Keratinocyte (primary cell): ENCODE data around the gene IGFBP7. TPM values are rescaled to one million over a fixed set of nuclear protein-coding genes. Genes with fewer than 3 reads are reported as not detected.
A peak's percentile ranks its signal among the peaks of the same experiment; 100 is the strongest.

Experiments used
- DNase-seq: peaks from one replicate; pipeline ENCODE4 v3.0.0-alpha.2; 2011; ENCODE audit warnings: low read depth, missing footprints, low spot score
- FAIRE-seq: peaks from 2 replicates; lab custom pipeline; 2011; peaks lifted over from hg19 to GRCh38; lab: Jason Lieb, UNC
- H2AFZ ChIP-seq: 2 replicates; pipeline ENCODE4 v1.6.0; 2012; ENCODE audit warnings: low read length, control low read depth, inconsistent platforms; ENCODE audit not compliant: control insufficient read depth
- H3K27ac ChIP-seq: 2 replicates; pipeline ENCODE4 v1.5.1; 2011; ENCODE audit warnings: low read length; ENCODE audit not compliant: control insufficient read depth, insufficient read depth
- H3K27me3 ChIP-seq: 3 replicates; pipeline ENCODE4 v1.6.0; 2011; ENCODE audit warnings: low read length; ENCODE audit not compliant: control insufficient read depth, insufficient read depth; ENCODE audit errors: extremely low read depth
- H3K36me3 ChIP-seq, 2 experiments: 2 replicates in 1 of 2; 3 replicates in 1 of 2; pipeline ENCODE4 v1.5.1; 2011; ENCODE audit warnings: low read length in 2 of 2, mild to moderate bottlenecking in 1 of 2; ENCODE audit not compliant: control insufficient read depth in 2 of 2, insufficient read depth in 2 of 2; ENCODE audit errors: extremely low read depth in 1 of 2
- H3K4me1 ChIP-seq: 3 replicates; pipeline ENCODE4 v1.5.1; 2011; ENCODE audit warnings: low read length; ENCODE audit not compliant: control insufficient read depth, insufficient read depth; ENCODE audit errors: extremely low read depth
- H3K4me2 ChIP-seq: 3 replicates; pipeline ENCODE4 v1.6.0; 2011; ENCODE audit warnings: low read depth, low read length; ENCODE audit not compliant: control insufficient read depth, insufficient read depth; ENCODE audit errors: extremely low read depth
- H3K4me3 ChIP-seq, 3 experiments: fragments of 200-600 bp in 1 of 3; sonication (generic) in 1 of 3; 2 replicates in 2 of 3; 3 replicates in 1 of 3; pipeline ENCODE4 v1.5.1; 2011 to 2016; ENCODE audit warnings: low read length in 3 of 3, mild to moderate bottlenecking in 3 of 3, control low read depth in 2 of 3, inconsistent platforms in 1 of 3, low read depth in 1 of 3, mixed read lengths in 1 of 3, mixed run types in 1 of 3, moderate library complexity in 1 of 3; ENCODE audit not compliant: control insufficient read depth in 2 of 3, insufficient read depth in 2 of 3; ENCODE audit errors: extremely low read depth in 1 of 3
- H3K79me2 ChIP-seq: 2 replicates; pipeline ENCODE4 v1.6.0; 2012; ENCODE audit warnings: low read length; ENCODE audit not compliant: control insufficient read depth, insufficient read depth
- H3K9ac ChIP-seq: 3 replicates; pipeline ENCODE4 v1.6.0; 2011; ENCODE audit warnings: low read length; ENCODE audit not compliant: control insufficient read depth, insufficient read depth; ENCODE audit errors: extremely low read depth
- H3K9me1 ChIP-seq: 3 replicates; pipeline ENCODE4 v1.6.0; 2011; ENCODE audit warnings: low read length; ENCODE audit not compliant: control insufficient read depth, insufficient read depth; ENCODE audit errors: extremely low read depth
- H3K9me3 ChIP-seq: 2 replicates; pipeline ENCODE4 v1.5.1; 2012; ENCODE audit warnings: low read depth, low read length; ENCODE audit not compliant: control insufficient read depth
- H4K20me1 ChIP-seq: 3 replicates; pipeline ENCODE4 v1.6.0; 2011; ENCODE audit warnings: low read length; ENCODE audit not compliant: control insufficient read depth, insufficient read depth; ENCODE audit errors: extremely low read depth
- CTCF ChIP-seq, 3 experiments: IDR thresholded peaks in 1 of 3; conservative IDR thresholded peaks in 1 of 3; optimal IDR thresholded peaks in 1 of 3; 2 replicates in 2 of 3; 3 replicates in 1 of 3; pipeline versions ENCODE3 to v1.5.1; 2011; ENCODE audit warnings: low read length in 3 of 3, mild to moderate bottlenecking in 3 of 3, moderate library complexity in 2 of 3, control low read depth in 1 of 3, inconsistent platforms in 1 of 3; ENCODE audit not compliant: insufficient read depth in 2 of 3; ENCODE audit errors: extremely low read depth in 1 of 3
- EZH2 ChIP-seq: IDR thresholded peaks from one replicate; pipeline ENCODE4 v1.6.1; 2012; ENCODE audit warnings: inconsistent platforms, mild to moderate bottlenecking, low read length, moderate library complexity
- dilution Hi-C: fragments of 300-500 bp; cut with MboI; formaldehyde crosslinking; loops from one replicate; pipeline ENCODE4 v1.7.0; 2020; ENCODE audit warnings: low sequenced_read_pairs; ENCODE audit not compliant: extremely low pct_ligation_motif_present
- polyA plus RNA-seq, 5 experiments: library from polyadenylated mRNA; depleted of rRNA in 3 of 5; stranded (reverse) in 3 of 5; stranded (forward) in 1 of 5; unstranded in 1 of 5; fragments of >200 nt; gene quantifications; 1 replicate in 1 of 5; 2 replicates in 3 of 5; 3 replicates in 1 of 5; pipeline versions ENCODE4 v1.2.1 to v1.2.3, GENCODE V29; 2011 to 2012; ENCODE audit warnings: missing spikeins in 2 of 5, low read depth in 1 of 5, low replicate concordance in 1 of 5

The IGFBP7 gene
- polyA plus RNA-seq, 1 donor (not counting 4 experiments of a cell fraction or from before 2014, with no cell fraction given): 413 TPM

- H3K4me3 ChIP-seq: no peak overlapping the region
Observed at GRCh38 chr4:57106181-57106580, 4.0 kb downstream of the IGFBP7 start.

GRCh38 chr4:57104706-57105560 lies 5.3 kb downstream of the IGFBP7 start:
- DNase-seq (no peak), FAIRE-seq (peak; percentile 56)
- no peak overlapping the region for H3K9ac ChIP-seq
- peaks cover 83% of the 10 kb centered on the region for H3K79me2 ChIP-seq
- no peak for TF ChIP-seq EZH2
- TF ChIP-seq CTCF (optimal IDR thresholded peaks at IDR 0.05 in 1 of 3, IDR thresholded peaks at IDR 0.05 in 1 of 3, conservative IDR thresholded peaks at IDR 0.05 in 1 of 3; ENCODE audit: extremely low read depth in 1 of 3, insufficient read depth in 2 of 3, low read length in 3 of 3): no peak
- H3K9me1 ChIP-seq: no peaks in the 10 kb centered on the region
- H4K20me1 ChIP-seq: no peaks in the 10 kb centered on the region
- H3K27ac ChIP-seq: no peak overlapping the region
- H3K4me3 ChIP-seq: no peak overlapping the region
- no peaks in the 10 kb centered on the region for H3K27me3 ChIP-seq
- H3K4me1 ChIP-seq: peaks cover 29% of the 10 kb centered on the region
- H3K36me3 ChIP-seq: peaks cover 2 to 8% of the 10 kb centered on the region in 2 experiments
- no peak overlapping the region for H2AFZ ChIP-seq
- no peaks in the 10 kb centered on the region for H3K9me3 ChIP-seq
- dilution Hi-C loops: no loop called here
- no peak overlapping the region for H3K4me2 ChIP-seq

More at GRCh38 chr4:57106181-57106580, 4.0 kb downstream of the IGFBP7 start:
- no peaks in the 10 kb centered on the region for H3K27me3 ChIP-seq
- FAIRE-seq: peak; percentile 60
- peaks cover 73% of the 10 kb centered on the region for H3K79me2 ChIP-seq
- DNase-seq: no peak
- no peak overlapping the region for H3K27ac ChIP-seq
- peak overlapping the region; percentile 17 for H3K4me2 ChIP-seq
- no peak overlapping the region for H3K9ac ChIP-seq
- H3K4me1 ChIP-seq: peaks cover 35% of the 10 kb centered on the region
- peaks cover 2 to 8% of the 10 kb centered on the region in 2 experiments for H3K36me3 ChIP-seq
- no peaks in the 10 kb centered on the region for H3K9me3 ChIP-seq
- TF ChIP-seq CTCF (optimal IDR thresholded peaks at IDR 0.05 in 1 of 3, IDR thresholded peaks at IDR 0.05 in 1 of 3, conservative IDR thresholded peaks at IDR 0.05 in 1 of 3; ENCODE audit: extremely low read depth in 1 of 3, insufficient read depth in 2 of 3, low read length in 3 of 3) (no peak), EZH2 (no peak)
- H3K9me1 ChIP-seq: no peaks in the 10 kb centered on the region
- no peak overlapping the region for H2AFZ ChIP-seq
- dilution Hi-C loops: no loop called here
- H4K20me1 ChIP-seq: no peaks in the 10 kb centered on the region
